Transverse colon (tissue), 4 donors: ENCODE measurements around the gene FAM186B.

Experiments used
- CTCF ChIP-seq, 5 experiments: fragments of 200-600 bp in 3 of 5; fragments of 450-650 bp in 2 of 5; sonication (generic) in 3 of 5; IDR thresholded peaks; 1 replicate in 2 of 5; 2 replicates in 3 of 5; pipeline ENCODE4 v1.5.1; 2016 to 2017; ENCODE audit warnings: antibody characterized with exemption in 5 of 5, inconsistent platforms in 3 of 5, mild to moderate bottlenecking in 2 of 5, moderate library complexity in 1 of 5
- EP300 ChIP-seq: sonication (generic); formaldehyde crosslinking; IDR thresholded peaks from one replicate; pipeline ENCODE4 v1.6.1; 2017; ENCODE audit warnings: antibody characterized with exemption, low read depth
- POLR2AphosphoS5 ChIP-seq, 3 donors: sonication (generic); formaldehyde crosslinking; IDR thresholded peaks; one replicate each; pipeline ENCODE4 v1.6.1; 2016; ENCODE audit warnings: antibody characterized with exemption in 3 of 3

- TF ChIP-seq EP300: no peak
- TF ChIP-seq CTCF (IDR thresholded peaks at IDR 0.05): no peak
- TF ChIP-seq POLR2AphosphoS5 (IDR thresholded peaks at IDR 0.05): no peak
Observed at GRCh38 chr12:49556391-49557186, 48.9 kb downstream of the FAM186B start.
